Prostate gland (tissue), 2 donors: ENCODE data around the gene EEFSEC.

Experiments
- CTCF ChIP-seq, 4 experiments: fragments of 200-600 bp in 2 of 4; fragments of 450-650 bp in 2 of 4; sonication (generic) in 2 of 4; IDR thresholded peaks; 1 replicate in 3 of 4; 2 replicates in 1 of 4; pipeline ENCODE4 v1.5.1; 2016 to 2019; ENCODE audit warnings: antibody characterized with exemption in 4 of 4, mild to moderate bottlenecking in 2 of 4, moderate library complexity in 2 of 4
- POLR2A ChIP-seq: fragments of 450-650 bp; IDR thresholded peaks from one replicate; pipeline ENCODE4 v1.6.1; 2016; ENCODE audit warnings: antibody characterized with exemption, mild to moderate bottlenecking
- POLR2AphosphoS5 ChIP-seq: sonication (generic); formaldehyde crosslinking; IDR thresholded peaks from one replicate; pipeline ENCODE4 v1.6.1; 2017; ENCODE audit warnings: antibody characterized with exemption

DNA sequence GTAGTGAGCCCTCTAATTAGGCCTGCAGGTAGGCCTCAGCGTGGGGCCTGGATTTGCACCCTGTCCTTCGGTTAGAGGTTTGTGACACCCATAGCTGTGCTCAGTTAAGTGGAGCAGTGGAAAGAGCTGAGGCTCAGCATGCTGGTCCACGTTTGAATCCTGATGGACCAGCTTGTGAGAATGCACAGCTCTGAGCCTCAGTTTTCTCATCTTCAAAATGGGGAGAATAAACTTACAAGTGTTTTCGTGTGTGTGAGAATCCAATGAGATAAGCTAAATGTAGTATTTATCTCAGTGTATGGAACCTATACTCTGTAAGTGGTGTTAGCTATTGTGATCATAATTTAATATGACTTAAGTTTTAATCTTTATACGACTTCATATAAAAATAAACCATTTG is 22.5 kb downstream of the EEFSEC start:
- TF ChIP-seq CTCF (IDR thresholded peaks at IDR 0.05) (no peak), POLR2A (no peak), POLR2AphosphoS5 (no peak)
